ENCODE results near the gene BICC1.

The BICC1 gene

DNA sequence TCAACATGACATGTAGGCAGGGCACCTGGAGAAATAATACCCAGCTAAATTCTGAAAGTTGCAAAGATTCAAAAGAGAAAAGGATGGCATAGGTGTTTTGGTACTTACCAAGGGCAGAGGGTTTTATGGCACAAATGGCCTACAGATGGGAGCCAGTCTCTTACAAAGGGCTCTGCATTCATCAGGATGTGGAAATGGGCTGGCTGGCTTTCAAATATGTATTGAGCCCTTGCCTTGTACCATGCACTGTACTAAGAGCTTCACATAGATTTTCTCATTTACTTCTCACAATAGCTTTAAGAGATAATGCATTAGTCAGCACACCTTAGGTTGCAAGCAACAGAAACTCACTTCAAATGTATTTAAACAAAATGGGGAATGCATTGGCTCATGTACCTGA is 327.1 kb downstream of the BICC1 start:
- CTCF ChIA-PET, result no interaction called here
- no peak overlapping the region for H3K4me3 ChIP-seq (ENCODE audit: low read depth, low read length)
- DNase-seq (ENCODE audit: low read depth, low spot score), result no peak
- POLR2A ChIA-PET, result no interaction called here
- no peak for TF ChIP-seq CTCF (IDR thresholded peaks at IDR 0.05; ENCODE audit: insufficient read depth, low read length, missing control alignments)

GRCh38 chr10:58840840-58841435 is 328.3 kb downstream of the BICC1 start:
- no peak for DNase-seq (ENCODE audit: low read depth, low spot score)
- ChIA-PET POLR2A (no interaction called here), CTCF (no interaction called here)
- H3K4me3 ChIP-seq (ENCODE audit: low read depth, low read length), result no peak overlapping the region
- TF ChIP-seq CTCF (IDR thresholded peaks at IDR 0.05; ENCODE audit: insufficient read depth, low read length, missing control alignments), result no peak

GRCh38 chr10:58842860-58843376 is 330.2 kb downstream of the BICC1 start:
- TF ChIP-seq CTCF (IDR thresholded peaks at IDR 0.05; ENCODE audit: insufficient read depth, low read length, missing control alignments), result no peak
- ChIA-PET CTCF (no interaction called here), POLR2A (no interaction called here)
- no peak overlapping the region for H3K4me3 ChIP-seq (ENCODE audit: low read depth, low read length)
- no peak for DNase-seq (ENCODE audit: low read depth, low spot score)

DNA sequence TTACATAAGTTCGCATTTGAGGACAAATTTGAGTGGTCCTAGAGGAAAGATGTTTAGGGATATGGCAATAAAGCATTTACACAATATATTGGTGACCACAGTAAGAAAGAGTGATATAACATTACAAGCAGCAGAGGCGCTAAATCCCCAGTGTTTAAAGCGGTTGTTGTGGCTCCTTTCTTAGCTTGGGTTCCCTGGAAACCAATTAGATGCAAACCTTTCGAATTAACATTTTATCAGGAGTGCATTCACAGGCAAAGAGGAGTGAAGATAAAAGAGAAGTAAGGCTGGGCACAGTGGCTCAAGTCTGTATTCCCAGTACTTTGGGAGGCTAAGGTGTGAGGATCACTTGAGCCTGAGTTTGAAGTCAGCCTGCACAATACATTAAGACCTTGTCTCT is 331.1 kb downstream of the BICC1 start:
- H3K4me3 ChIP-seq (ENCODE audit: low read depth, low read length), result no peak overlapping the region
- TF ChIP-seq CTCF (IDR thresholded peaks at IDR 0.05; ENCODE audit: insufficient read depth, low read length, missing control alignments), result no peak
- CTCF ChIA-PET, result no interaction called here
- no peak for DNase-seq (ENCODE audit: low read depth, low spot score)
- POLR2A ChIA-PET, result no interaction called here

DNA sequence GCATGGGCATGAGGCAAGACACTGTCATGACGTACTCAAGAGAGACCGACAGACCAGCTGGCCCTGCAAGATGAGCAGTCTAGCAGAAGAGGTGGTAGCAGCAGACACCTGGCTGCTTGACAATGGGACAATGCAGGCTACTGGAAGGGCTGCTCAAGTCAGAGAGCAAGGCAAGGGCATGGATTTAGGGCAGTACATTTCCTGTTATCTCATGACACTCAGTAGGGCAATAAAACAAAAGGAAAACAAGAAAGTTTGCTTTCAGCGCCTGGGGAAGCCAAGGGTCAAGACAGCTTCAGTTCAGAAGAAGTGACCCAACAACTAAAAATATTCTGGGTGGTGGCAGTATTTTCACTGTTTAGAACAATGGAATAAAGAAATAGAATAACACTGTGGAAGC is 332.0 kb downstream of the BICC1 start:
- H3K4me3 ChIP-seq (ENCODE audit: low read depth, low read length), result no peak overlapping the region
- DNase-seq (ENCODE audit: low read depth, low spot score), result no peak
- POLR2A ChIA-PET, result no interaction called here
- TF ChIP-seq CTCF (IDR thresholded peaks at IDR 0.05; ENCODE audit: insufficient read depth, low read length, missing control alignments), result no peak
- CTCF ChIA-PET, result no interaction called here

GRCh38 chr10:58846856-58847255 is 334.2 kb downstream of the BICC1 start:
- ChIA-PET POLR2A (no interaction called here), CTCF (interaction anchor here (1.4 kb wide), 1 partner anchor 10 kb away, joined by 3 read pairs; no protein-coding TSS in a partner anchor)
- TF ChIP-seq CTCF (IDR thresholded peaks at IDR 0.05; ENCODE audit: insufficient read depth, low read length, missing control alignments), result no peak
- H3K4me3 ChIP-seq (ENCODE audit: low read depth, low read length), result no peak overlapping the region
- DNase-seq (ENCODE audit: low read depth, low spot score), result no peak

Data from AG04449 (cell line).